ENCODE results near the gene EDIL3. TPM values are rescaled to one million over a fixed set of nuclear protein-coding genes. Genes with fewer than 3 reads are reported as not detected.

EDIL3 gene
- total and polyA plus RNA-seq, 2 donors (not counting 1 experiment from before 2014, with no cell fraction given), result 12.1 to 149 TPM

- no peak overlapping the region for H3K27ac ChIP-seq (ENCODE audit: insufficient read depth, low read length)
- H3K79me2 ChIP-seq (ENCODE audit: control insufficient read depth, insufficient read depth, low read length), result no peaks in the 10 kb centered on the region
- no peak overlapping the region for H3K4me3 ChIP-seq (replicated peaks in 1 of 4; ENCODE audit: control extremely low read depth in 1 of 4, insufficient read depth in 1 of 4, low read depth in 3 of 4, low read length in 4 of 4)
- no peak overlapping the region for H3K9ac ChIP-seq (ENCODE audit: insufficient read depth, low read length)
- H3K9me3 ChIP-seq (ENCODE audit: control insufficient read depth, insufficient read depth, low read depth, low read length), result no peaks in the 10 kb centered on the region
- no peak overlapping the region for H2AFZ ChIP-seq (ENCODE audit: low read length)
- H3K4me1 ChIP-seq (ENCODE audit: control insufficient read depth, extremely low read depth, insufficient read depth, low read length), result no peaks in the 10 kb centered on the region
- H3K4me2 ChIP-seq (ENCODE audit: extremely low read depth, insufficient read depth, low read length), result no peak overlapping the region
- no peaks in the 10 kb centered on the region for H3K36me3 ChIP-seq (ENCODE audit: control insufficient read depth, insufficient read depth, low read length)
- no peaks in the 10 kb centered on the region for H3K27me3 ChIP-seq (ENCODE audit: control insufficient read depth, insufficient read depth, low read length)
- TF ChIP-seq EZH2 (IDR thresholded peaks at IDR 0.05; ENCODE audit: low read length, missing control alignments) (no peak), CTCF (conservative IDR thresholded peaks at IDR 0.05 in 1 of 2, IDR thresholded peaks at IDR 0.05 in 1 of 2; ENCODE audit: low read depth in 1 of 2, low read length in 2 of 2) (no peak)
- peak; percentile 3 to 32 for DNase-seq (ENCODE audit: low read depth in 2 of 2)
- no peaks in the 10 kb centered on the region for H4K20me1 ChIP-seq (ENCODE audit: control insufficient read depth, extremely low read depth, insufficient read depth, low read length)
Observed at GRCh38 chr5:83972236-83972635, 412.4 kb downstream of the EDIL3 start.

- H3K9me3 ChIP-seq (ENCODE audit: control insufficient read depth, insufficient read depth, low read depth, low read length), result no peaks in the 10 kb centered on the region
- H3K36me3 ChIP-seq (ENCODE audit: control insufficient read depth, insufficient read depth, low read length), result no peaks in the 10 kb centered on the region
- H3K79me2 ChIP-seq (ENCODE audit: control insufficient read depth, insufficient read depth, low read length), result no peaks in the 10 kb centered on the region
- no peaks in the 10 kb centered on the region for H3K4me1 ChIP-seq (ENCODE audit: control insufficient read depth, extremely low read depth, insufficient read depth, low read length)
- DNase-seq (ENCODE audit: low read depth in 2 of 2), result peak in 1 of 2 donors; percentile 18
- no peak overlapping the region for H3K4me2 ChIP-seq (ENCODE audit: extremely low read depth, insufficient read depth, low read length)
- H2AFZ ChIP-seq (ENCODE audit: low read length), result no peak overlapping the region
- H3K27me3 ChIP-seq (ENCODE audit: control insufficient read depth, insufficient read depth, low read length), result no peaks in the 10 kb centered on the region
- H3K27ac ChIP-seq (ENCODE audit: insufficient read depth, low read length), result no peak overlapping the region
- TF ChIP-seq CTCF (conservative IDR thresholded peaks at IDR 0.05 in 1 of 2, IDR thresholded peaks at IDR 0.05 in 1 of 2; ENCODE audit: low read depth in 1 of 2, low read length in 2 of 2), result no peak
- TF ChIP-seq EZH2 (IDR thresholded peaks at IDR 0.05; ENCODE audit: low read length, missing control alignments), result no peak
- no peak overlapping the region for H3K4me3 ChIP-seq (replicated peaks in 1 of 4; ENCODE audit: control extremely low read depth in 1 of 4, insufficient read depth in 1 of 4, low read depth in 3 of 4, low read length in 4 of 4)
- no peak overlapping the region for H3K9ac ChIP-seq (ENCODE audit: insufficient read depth, low read length)
- H4K20me1 ChIP-seq (ENCODE audit: control insufficient read depth, extremely low read depth, insufficient read depth, low read length), result no peaks in the 10 kb centered on the region
Observed at GRCh38 chr5:83967417-83967816, 417.3 kb downstream of the EDIL3 start.

- Histone ChIP-seq H3K4me3 (replicated peaks in 1 of 4; ENCODE audit: control extremely low read depth in 1 of 4, insufficient read depth in 1 of 4, low read depth in 3 of 4, low read length in 4 of 4) (no peak overlapping the region), H3K9ac (ENCODE audit: insufficient read depth, low read length) (no peak overlapping the region), H2AFZ (ENCODE audit: low read length) (no peak overlapping the region), H3K4me1 (ENCODE audit: control insufficient read depth, extremely low read depth, insufficient read depth, low read length) (no peaks in the 10 kb centered on the region), H3K9me3 (ENCODE audit: control insufficient read depth, insufficient read depth, low read depth, low read length) (no peaks in the 10 kb centered on the region), H3K4me2 (ENCODE audit: extremely low read depth, insufficient read depth, low read length) (no peak overlapping the region), H3K36me3 (ENCODE audit: control insufficient read depth, insufficient read depth, low read length) (no peaks in the 10 kb centered on the region), H3K79me2 (ENCODE audit: control insufficient read depth, insufficient read depth, low read length) (no peaks in the 10 kb centered on the region), H4K20me1 (ENCODE audit: control insufficient read depth, extremely low read depth, insufficient read depth, low read length) (no peaks in the 10 kb centered on the region), H3K27me3 (ENCODE audit: control insufficient read depth, insufficient read depth, low read length) (no peaks in the 10 kb centered on the region), H3K27ac (ENCODE audit: insufficient read depth, low read length) (no peak overlapping the region)
- TF ChIP-seq EZH2 (IDR thresholded peaks at IDR 0.05; ENCODE audit: low read length, missing control alignments) (no peak), CTCF (conservative IDR thresholded peaks at IDR 0.05 in 1 of 2, IDR thresholded peaks at IDR 0.05 in 1 of 2; ENCODE audit: low read depth in 1 of 2, low read length in 2 of 2) (no peak)
- DNase-seq (ENCODE audit: low read depth in 2 of 2), result no peak
Observed at GRCh38 chr5:83965441-83965840, 419.2 kb downstream of the EDIL3 start.

Data from fibroblast of lung (primary cell).